GM19043 (cell line): ENCODE data around the gene TMEM208.

Source experiments
- ATAC-seq: cut with Tn5 transposase; IDR thresholded peaks from one replicate; pipeline ENCODE4 v1.9.1; 2021; ENCODE audit warnings: low read depth; ENCODE audit not compliant: unreplicated experiment

The TMEM208 gene

DNA sequence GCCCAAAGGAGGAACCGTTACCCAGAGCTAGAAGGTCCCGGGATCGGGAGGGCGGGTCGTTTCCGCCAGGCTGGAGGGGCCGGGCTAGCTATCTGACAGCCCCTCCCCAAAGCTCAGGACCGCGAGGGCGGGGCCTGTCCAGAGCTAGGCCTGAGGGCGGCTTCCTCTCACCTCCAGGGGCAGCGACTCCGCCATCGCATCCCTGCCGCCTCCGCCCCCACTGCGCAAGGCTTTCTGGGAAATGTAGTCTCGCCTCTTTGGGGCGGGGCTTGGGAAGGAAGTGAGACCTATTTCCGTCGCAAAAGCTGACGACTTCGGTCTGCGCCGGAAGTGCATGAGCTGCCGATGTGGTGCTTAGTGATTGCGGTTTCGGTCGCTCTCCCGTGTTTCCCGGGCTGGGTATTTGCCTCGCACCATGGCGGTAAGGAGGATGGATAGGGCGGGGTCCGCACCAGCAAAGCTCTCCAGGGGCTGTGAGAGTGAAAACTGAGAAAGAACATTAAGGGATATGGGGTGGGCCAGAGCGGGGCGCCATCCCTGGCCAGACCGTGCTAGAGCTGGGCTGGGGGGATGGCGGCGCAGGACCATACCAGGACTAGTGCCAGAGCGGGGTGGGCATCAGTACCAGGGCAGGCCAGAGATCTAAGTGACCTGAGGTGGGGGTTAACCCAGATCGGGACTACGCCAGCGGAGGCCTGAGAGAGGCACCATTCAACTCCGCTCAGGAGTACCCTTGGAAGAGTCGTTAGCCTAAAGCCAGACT is at the start of gene TMEM208:
TMEM208 (plus strand) TSS at position 327 of the 763 bp plus-strand sequence; CDS start at position 416, 89 bp downstream.
- peak; percentile 92 for ATAC-seq

DNA sequence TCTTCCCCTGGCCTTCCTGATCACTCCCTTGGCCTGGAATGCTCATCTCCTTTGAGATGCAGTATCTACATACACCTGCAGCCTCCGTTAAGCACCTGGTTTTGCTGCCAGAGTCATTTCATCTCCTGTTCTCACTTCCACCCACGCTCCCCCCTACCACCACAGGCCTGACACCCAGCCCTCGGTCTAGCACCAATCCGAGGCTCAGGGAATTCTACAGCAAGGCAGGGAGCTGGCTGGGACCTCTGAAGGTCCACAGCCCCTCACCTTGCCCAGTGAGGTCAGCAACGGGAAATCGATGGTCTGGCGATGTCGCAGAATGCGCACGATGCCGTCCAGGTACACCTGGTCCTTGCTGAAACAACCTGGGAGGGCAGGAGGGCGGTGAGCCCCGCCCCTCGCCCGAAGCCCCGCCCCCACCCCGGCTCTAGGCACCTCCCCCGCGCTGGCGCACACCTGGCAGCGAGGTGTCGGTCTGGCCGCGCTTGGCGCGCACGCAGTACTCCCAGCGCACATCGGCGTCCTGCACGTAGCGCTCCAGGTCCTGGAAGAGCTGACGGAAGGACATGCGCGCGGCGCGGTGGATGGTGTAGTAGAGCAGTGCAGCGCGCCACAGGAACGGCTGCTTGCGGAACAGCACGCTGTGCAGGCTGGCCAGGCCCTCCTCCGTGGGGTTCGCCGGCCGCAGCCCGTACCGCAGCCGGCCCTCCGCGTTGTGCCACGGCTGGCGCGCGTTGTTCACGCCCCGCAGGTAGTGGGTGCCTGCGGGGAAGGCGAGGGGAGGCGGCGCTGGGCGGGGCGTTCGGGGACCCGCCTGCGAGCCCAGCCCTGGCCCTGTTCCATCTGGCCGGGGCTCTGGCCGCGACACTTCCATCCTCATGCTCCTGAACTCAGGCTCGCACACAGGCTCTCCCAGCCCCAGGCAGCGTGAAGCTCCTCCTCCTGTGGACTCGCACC is 48.9 kb upstream of the TMEM208 start:
- ATAC-seq = no peak

GRCh38 chr16:67179421-67180080 is 47.4 kb upstream of the TMEM208 start:
- no peak for ATAC-seq

- ATAC-seq = no peak
Observed at GRCh38 chr16:67180166-67180565, 46.8 kb upstream of the TMEM208 start.

GRCh38 chr16:67181346-67181745 is 45.6 kb upstream of the TMEM208 start:
- ATAC-seq = no peak

- ATAC-seq = no peak
Observed at GRCh38 chr16:67182288-67182687, 44.6 kb upstream of the TMEM208 start.

DNA sequence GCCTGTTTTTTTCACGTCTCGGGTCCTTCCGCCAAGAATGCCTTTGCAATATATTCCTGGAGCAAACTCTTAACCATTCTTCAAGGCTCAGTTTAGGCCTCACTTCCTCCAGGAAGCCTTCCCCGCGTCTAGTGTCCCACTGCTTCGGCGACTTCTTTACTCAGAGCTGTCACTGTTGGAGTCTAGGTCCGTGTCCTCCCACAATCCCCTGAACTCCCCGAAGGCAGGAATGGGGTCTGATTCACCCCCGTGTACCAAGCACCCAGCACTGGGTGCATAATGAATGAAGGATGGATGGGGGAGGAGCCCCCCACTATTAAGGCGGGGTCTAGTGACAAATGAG is 43.7 kb upstream of the TMEM208 start:
- ATAC-seq = no peak

GRCh38 chr16:67183627-67184452 is 43.1 kb upstream of the TMEM208 start, which contains the start of gene MATCAP1:
Gene MATCAP1 (minus strand): TSS chr16:67183963. CDS start chr16:67180610, 3,353 bp downstream.
- peak; percentile 93 for ATAC-seq

GRCh38 chr16:67184453-67184994 is 42.4 kb upstream of the TMEM208 start:
- no peak for ATAC-seq

DNA sequence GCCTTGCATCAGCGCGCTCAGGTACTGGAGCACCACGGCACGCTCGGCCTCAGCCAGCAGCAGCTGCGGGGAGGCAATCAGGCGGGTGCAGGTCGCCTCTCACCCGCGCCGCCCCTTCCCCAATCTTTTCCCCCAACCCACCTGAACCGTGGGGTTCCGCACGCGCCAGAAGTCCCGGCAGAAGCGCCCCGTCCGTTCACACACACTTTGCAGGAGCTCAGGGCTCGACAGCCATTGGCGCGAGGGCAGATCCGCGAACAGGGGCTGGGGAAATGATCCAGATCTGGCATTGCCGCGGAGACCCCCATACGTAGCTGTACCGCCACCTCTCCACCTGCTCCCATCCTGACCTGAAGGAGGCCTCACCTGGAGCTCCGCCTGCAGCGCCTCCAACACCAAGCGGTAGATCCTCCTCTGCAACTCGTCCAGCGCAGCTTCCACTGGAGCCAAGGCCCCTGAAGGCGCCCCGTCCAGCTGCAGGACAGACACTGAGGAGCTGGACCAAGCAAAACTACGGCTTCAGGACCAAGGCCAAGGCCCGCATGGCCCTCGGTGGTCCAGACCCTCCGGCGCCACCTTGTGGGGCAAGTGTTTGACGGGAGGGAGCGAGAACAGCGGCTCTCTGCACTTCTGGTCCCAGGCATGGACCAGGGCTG is 41.8 kb upstream of the TMEM208 start:
- ATAC-seq = no peak

DNA sequence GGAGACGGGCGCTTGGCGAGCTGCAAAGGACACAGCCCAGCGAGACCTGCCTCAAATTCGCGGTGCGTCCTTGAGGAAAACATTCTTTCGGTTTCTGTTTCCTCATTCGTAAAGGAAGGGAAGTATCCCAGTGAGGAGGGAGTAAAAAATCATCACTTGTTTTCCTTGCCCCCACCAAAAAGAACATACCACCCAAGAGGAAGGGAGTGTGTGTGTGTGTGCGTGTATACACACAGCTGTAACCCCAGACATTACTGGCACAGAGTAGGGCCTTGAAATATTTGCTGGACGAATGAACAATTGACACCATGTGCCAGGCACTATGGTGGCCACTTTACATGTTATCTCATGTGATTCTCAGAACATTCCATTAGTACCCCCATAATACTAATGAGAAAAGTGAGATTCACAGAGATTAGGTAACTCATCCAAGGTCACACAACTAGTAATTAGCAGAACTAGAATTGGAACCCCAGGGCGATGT is 41.2 kb upstream of the TMEM208 start:
- ATAC-seq = no peak

- no peak for ATAC-seq
Observed at GRCh38 chr16:67186550-67186950, 40.4 kb upstream of the TMEM208 start.

- no peak for ATAC-seq
Observed at GRCh38 chr16:67187175-67187890, 39.6 kb upstream of the TMEM208 start.

- ATAC-seq = no peak
Observed at GRCh38 chr16:67188323-67188722, 38.6 kb upstream of the TMEM208 start.

GRCh38 chr16:67188798-67189197 is 38.1 kb upstream of the TMEM208 start:
- no peak for ATAC-seq

DNA sequence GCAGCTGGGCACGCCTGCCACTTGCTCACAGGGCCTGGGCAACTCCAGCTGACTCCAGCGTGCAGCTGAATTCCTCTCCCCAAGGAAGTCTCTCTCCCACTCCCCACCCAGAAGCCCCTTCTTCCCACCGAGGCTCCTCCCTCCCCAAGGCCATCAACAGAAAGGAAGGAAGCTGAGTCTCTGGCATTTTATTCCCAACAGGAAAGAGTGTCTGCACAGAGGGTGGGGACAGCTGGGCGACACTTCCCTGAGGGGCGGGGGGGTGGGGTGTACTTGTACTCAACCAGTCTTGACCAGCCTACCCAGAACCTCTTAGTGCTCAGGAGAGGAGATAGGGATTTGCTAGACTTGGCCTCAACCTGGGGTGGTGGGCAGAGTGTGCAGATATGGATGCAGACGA is 36.9 kb upstream of the TMEM208 start, which contains the start of gene EXOC3L1:
EXOC3L1 (minus strand) TSS at position 96 of the 400 bp plus-strand sequence. CDS start 460 bp downstream, outside the sequence.
- no peak for ATAC-seq

- ATAC-seq = no peak
Observed at GRCh38 chr16:67190448-67191399, 36.2 kb upstream of the TMEM208 start.
